NCI-H526 (cell line): ENCODE data around the gene TOR2A.
A peak's percentile ranks its signal among the peaks of the same experiment; 100 is the strongest.
"Not testable (repeated sequence)": the region's sequence is repeated elsewhere in the genome, so short reads cannot be mapped to it uniquely, and the experiment has no call there.

Experiments used
- DNase-seq, 2 experiments: peaks; one replicate each; lab custom pipeline; 2025; lab: John Stamatoyannopoulos, UW

TOR2A gene

DNA sequence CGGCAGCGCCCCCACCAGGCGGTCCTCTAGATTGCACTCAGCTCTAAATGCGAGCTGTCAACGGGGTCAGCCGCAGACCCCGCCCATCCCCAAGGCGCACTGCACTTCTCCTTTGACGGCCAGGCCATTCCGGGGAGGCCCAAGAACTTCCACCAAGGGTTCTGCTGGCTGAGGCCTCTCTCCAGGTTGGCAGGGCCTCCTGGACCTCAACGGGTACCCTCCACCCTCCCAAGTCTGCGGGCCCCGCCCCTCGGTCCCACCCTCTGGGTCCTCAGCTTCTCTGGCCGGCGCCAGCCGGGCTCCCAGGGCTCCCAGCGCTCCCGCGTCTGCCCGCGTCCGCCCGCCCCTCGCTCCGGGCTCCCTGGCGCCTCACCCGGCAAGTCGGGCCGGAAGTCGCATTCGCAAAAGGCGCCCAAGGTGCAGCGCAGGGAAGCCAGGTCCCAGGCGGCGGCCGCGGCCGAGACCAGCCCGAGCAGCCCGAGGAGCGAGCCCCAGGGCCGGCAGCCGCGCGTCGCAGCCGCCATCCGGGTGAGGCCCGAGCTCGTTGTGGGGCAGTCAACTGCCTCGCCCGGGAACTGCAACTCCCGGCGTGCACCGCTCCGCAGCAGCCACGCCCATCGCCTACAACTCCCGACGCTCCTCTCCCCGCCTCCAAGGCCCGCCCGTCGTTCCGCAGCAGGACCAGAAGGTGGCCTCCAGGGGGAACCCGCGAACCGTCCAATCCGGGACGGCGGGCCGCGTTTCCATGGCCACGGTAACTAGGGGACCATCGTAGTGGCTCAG, at the start of gene TOR2A:
TOR2A (minus strand) TSS at position 548 of the 783 bp plus-strand sequence; CDS start at position 524, 24 bp downstream.
- DNase-seq, result peak; percentile 87 to 95

DNA sequence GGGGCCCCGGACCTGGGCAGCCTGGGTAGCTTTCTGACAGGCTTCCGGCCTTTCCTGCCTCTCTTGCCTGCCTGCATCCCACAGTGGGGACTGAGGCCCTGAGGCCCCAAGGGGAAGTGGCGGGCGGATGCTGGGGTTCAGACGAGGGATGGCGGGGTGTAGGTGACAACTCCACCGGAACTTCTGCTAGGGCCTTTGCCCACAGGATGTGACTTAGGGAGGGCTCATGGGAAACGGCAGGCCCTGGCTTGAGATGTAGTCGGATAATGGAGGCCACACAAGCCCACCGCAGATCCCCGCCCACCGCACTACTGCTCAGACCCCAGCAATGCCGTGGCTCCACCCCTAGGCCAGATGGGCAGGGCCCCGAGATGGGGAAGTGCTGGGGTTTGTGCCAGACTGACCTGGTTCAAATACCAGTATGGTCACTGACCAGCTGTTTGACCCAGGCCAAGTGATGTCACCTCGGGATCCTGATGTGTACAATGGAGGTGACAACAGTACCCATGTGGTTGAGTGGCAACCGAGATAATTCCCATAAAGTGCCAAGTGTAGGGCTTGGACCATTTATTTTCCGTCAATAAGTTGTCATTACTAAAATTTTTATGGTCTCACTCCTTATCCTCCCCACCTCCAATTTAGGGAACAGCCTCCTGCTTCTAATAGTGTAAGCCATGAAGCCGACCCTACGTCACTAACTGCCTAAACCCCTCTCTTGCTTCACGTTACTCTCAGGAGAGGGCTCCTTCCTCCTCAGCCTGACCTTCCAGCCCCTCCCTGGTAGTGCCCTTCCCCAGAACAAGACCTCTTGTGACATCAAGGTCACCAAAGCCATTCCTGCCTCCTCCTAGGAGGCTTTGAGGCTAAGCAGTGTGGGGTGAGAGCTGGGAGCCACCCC, 48.3 kb upstream of the TOR2A start:
- DNase-seq, result no peak

GRCh38 chr9:127781806-127782205, 46.7 kb upstream of the TOR2A start:
- no peak for DNase-seq

- not testable (repeated sequence) for DNase-seq
Measured at GRCh38 chr9:127780909-127781308, 45.8 kb upstream of the TOR2A start.

GRCh38 chr9:127780126-127780885, 45.2 kb upstream of the TOR2A start:
- no peak for DNase-seq

DNA sequence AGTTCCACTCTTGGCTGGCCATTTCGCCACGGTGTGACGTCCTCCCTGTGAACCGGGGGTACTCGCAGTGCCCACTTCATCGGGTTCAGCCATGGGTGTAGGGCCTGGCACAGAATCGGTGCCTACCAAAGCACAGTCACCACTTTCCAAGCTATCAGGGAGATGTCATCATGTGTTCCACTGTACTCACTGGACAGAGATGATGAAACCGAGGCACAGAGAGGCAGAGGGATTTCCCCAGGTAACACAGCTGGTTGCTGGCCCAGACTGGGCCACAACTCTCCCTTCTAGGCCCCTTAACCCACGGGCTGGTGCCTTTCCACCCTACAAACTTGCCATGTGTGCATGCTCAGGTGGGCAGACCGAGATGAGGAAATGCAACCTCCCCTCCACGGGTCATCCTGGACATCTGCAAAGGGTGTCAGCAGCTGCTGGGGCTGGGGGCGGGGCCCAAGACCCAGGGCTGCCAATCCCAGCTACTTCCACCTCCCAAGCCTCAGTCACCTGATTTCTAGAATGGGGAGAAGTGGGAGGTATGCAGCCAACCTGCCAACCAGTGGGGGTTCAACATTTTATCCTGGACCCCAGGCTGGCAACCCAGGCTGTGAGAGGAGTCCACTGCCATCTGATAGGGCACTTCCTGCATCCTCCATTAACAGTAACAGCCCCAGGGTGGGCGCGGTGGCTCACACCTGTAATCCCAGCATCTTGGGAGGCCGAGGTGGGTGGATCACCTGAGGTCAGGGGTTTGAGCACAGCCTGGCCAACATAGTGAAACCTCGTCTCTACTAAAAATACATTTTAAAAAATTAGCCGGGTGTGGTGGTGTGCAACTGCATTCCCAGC, 44.3 kb upstream of the TOR2A start:
- DNase-seq, result no peak

- no peak for DNase-seq
Measured at GRCh38 chr9:127778280-127779135, 43.4 kb upstream of the TOR2A start, which contains the start of gene SH2D3C. TSS of gene SH2D3C (minus strand) at chr9:127778666. CDS start at chr9:127778627, 39 bp downstream.

- DNase-seq, result no peak
Measured at GRCh38 chr9:127777368-127777980, 42.4 kb upstream of the TOR2A start.

GRCh38 chr9:127776924-127777289, 41.8 kb upstream of the TOR2A start:
- DNase-seq, result no peak

DNA sequence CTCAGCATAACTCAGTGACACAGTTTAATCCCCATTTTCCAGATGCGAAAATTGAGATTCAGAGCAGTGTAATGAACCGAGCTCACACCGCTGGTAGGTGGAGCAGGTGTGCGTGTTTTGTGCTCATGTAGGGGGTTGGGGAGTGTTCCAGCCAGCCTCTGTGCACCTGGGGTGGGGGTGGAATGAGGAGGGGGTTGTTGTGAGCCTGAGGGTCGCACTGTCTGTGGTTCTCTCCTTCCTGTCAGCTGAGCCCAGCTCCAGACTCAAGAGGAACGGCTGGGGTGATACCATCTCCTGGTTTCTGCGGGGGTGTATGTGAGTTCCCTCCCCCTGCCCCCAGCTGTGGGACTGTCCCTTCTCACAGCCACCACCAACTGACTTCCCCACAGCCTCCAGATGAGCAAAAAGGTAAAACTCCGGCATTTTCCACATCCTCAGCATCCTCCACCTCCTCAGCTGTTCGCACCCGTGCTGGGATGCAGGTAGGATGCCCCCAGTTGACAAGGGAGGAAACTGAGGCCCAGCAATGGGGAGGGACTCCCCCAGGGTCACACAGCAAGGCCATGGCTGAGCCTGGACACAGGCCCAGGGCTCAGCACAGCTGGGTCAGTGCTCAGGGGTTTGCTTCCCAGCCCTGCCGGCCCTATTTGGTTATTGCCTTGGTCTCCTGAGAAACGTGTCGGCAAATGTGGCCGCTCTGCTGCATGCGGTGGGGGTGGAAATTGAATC, 41.3 kb upstream of the TOR2A start:
- DNase-seq, result peak in 1 of 2 experiments; percentile 32

DNA sequence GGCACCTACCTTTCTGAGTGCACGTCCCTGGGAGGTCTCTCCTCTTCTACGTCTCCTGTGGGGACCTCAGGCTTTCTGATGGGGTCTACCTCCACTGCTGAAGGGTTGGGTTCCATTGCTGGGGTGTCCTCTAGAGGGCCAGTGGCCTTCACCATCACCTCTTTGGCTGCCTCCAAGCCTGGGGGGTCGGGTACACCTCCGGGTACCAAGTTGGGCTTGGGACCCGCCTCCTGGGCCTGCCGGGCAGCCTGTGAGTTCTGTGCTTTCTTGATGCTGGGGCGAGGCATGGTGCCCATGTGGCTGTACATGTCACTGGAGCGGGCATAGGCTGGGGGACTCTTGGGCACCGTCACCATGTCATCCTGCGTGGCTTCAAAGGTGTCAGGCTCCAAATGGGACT, 38.9 kb upstream of the TOR2A start:
- DNase-seq, result no peak

- no peak for DNase-seq
Measured at GRCh38 chr9:127773272-127773671, 38.2 kb upstream of the TOR2A start.

DNA sequence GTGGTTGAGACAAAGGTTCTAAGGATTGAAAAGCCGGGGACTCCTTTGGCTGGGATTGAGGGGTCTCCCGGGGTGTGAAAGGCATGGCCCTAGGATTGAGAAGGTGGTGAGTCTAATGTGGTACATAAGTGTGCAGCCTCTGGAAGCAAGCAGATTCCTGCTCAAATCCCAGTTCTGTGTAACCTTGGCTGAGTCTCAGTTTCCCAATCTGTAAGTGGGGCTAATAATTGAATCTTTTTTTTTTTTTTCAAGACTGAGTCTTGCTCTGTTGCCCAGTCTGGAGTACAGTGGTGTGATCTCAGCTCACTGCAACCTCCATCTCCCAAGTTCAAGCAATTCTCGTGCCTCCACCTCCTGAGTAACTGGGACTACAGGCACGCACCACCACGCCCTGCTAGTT, 37.5 kb upstream of the TOR2A start:
- DNase-seq, result no peak

GRCh38 chr9:127771570-127772189, 36.6 kb upstream of the TOR2A start:
- no peak for DNase-seq

GRCh38 chr9:127770905-127771569, 35.9 kb upstream of the TOR2A start:
- peak; percentile 80 to 97 for DNase-seq

DNA sequence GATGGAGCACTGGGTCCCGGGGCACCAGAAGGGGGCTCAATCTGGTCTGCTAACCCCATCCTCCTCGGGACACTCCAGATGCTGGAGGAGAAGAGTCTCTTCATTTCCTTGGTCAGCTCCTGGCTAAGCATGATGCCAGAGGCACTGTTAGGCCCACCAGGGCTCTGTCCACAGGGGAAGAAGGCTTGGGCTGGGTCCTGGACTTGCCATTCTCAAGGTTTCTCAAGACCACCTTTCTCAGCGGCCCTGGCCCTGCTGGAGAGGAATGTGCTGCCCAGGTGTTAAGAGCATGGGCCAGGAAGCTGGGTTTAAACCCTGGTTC, 35.5 kb upstream of the TOR2A start:
- DNase-seq, result no peak

DNA sequence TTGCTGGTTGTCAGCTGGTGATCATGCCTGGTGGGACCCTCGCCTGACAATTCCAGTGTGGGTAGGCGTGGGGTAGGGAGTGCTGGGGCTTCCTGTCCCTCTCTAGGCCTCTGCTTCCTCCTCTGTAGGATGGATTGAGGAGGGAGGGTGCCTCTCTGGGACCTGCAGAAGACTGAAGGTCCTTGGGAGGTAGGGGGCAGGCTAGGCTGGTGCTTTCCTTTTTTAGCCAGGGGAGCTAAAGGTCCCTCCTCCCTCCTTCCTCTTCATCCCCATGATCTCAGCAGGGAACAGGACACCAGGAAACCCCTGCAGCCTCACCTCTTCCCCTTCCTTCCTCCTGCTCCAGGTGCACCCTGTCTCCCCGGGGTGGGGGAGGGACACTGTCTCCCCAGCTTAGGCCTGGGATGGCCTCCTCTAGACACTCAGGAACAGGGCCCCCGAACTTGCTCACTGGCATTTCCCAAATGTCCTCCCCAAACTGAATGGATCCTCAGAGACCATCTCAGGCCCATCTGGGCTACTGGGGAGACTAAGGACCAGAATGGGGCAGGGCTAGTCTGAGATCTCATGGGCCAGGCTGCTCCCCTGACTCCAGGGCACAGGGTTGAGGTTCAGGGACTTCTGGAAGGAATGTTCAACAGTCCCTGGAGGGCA, 35.0 kb upstream of the TOR2A start:
- no peak for DNase-seq

- no peak for DNase-seq
Measured at GRCh38 chr9:127769101-127769500, 34.0 kb upstream of the TOR2A start.
